ENCODE results near the gene NMRAL1.

The NMRAL1 gene

GRCh38 chr16:4501071-4501478 is 26.6 kb upstream of the NMRAL1 start:
- peaks cover 34% of the 10 kb centered on the region for H3K79me2 ChIP-seq (ENCODE audit: low read length)

DNA sequence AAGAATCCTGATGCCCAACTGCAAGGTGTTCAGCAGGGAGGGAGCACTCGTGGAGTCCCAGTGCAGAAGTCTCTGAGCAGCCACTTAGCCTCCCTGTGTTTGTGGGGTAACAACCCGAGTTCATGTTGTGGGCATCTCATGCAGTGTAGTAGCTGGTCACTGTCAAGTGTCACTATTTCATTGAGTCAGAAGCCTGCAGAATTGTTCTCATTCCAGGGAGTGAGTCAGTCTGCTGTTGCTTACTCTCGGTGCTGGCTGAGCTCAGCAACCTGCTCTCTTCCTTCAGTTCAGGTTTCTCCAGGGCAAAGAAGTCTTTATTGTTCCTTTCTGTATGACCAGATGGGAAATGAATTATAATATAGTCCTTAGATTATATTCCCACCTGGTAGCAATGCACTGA is 25.8 kb upstream of the NMRAL1 start:
- Histone ChIP-seq H3K79me2 (ENCODE audit: low read length) (peaks cover 36% of the 10 kb centered on the region), H4K20me1 (ENCODE audit: insufficient read depth, low read length) (peaks cover 16% of the 10 kb centered on the region; the same call in 1 of the 2 replicates), H2AFZ (ENCODE audit: low read depth, low read length) (no peak overlapping the region), H3K9me3 (ENCODE audit: insufficient read depth, low read length) (no peaks in the 10 kb centered on the region), H3K36me3 (replicated peaks; ENCODE audit: low read depth, low read length) (peaks cover 9% of the 10 kb centered on the region), H3K4me2 (ENCODE audit: low read length) (no peak overlapping the region), H3K4me1 (ENCODE audit: low read length) (peaks cover 6% of the 10 kb centered on the region), H3K27me3 (ENCODE audit: low read depth, low read length) (no peaks in the 10 kb centered on the region), H3K9ac (ENCODE audit: low read length) (no peak overlapping the region), H3K27ac (ENCODE audit: low read length) (no peak overlapping the region), H3K4me3 (ENCODE audit: low read length) (no peak overlapping the region)
- TF ChIP-seq, protein P1, sequence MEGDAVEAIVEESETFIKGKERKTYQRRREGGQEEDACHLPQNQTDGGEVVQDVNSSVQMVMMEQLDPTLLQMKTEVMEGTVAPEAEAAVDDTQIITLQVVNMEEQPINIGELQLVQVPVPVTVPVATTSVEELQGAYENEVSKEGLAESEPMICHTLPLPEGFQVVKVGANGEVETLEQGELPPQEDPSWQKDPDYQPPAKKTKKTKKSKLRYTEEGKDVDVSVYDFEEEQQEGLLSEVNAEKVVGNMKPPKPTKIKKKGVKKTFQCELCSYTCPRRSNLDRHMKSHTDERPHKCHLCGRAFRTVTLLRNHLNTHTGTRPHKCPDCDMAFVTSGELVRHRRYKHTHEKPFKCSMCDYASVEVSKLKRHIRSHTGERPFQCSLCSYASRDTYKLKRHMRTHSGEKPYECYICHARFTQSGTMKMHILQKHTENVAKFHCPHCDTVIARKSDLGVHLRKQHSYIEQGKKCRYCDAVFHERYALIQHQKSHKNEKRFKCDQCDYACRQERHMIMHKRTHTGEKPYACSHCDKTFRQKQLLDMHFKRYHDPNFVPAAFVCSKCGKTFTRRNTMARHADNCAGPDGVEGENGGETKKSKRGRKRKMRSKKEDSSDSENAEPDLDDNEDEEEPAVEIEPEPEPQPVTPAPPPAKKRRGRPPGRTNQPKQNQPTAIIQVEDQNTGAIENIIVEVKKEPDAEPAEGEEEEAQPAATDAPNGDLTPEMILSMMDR (IDR thresholded peaks at IDR 0.05; ENCODE audit: low read depth, low read length), result no peak
- no peak for TF ChIP-seq EZH2phosphoT487 (IDR thresholded peaks at IDR 0.05; ENCODE audit: low read depth)

More at GRCh38 chr16:4501071-4501478, 26.6 kb upstream of the NMRAL1 start:
- no peak overlapping the region for H3K4me3 ChIP-seq (ENCODE audit: low read length)
- H3K27me3 ChIP-seq (ENCODE audit: low read depth, low read length), result no peaks in the 10 kb centered on the region
- H3K4me2 ChIP-seq (ENCODE audit: low read length), result no peak overlapping the region
- peaks cover 16% of the 10 kb centered on the region; the same call in 1 of the 2 replicates for H4K20me1 ChIP-seq (ENCODE audit: insufficient read depth, low read length)
- H3K4me1 ChIP-seq (ENCODE audit: low read length), result peaks cover 14% of the 10 kb centered on the region
- H3K9me3 ChIP-seq (ENCODE audit: insufficient read depth, low read length), result no peaks in the 10 kb centered on the region
- peaks cover 10% of the 10 kb centered on the region for H3K36me3 ChIP-seq (replicated peaks; ENCODE audit: low read depth, low read length)
- H3K9ac ChIP-seq (ENCODE audit: low read length), result no peak overlapping the region
- no peak overlapping the region for H2AFZ ChIP-seq (ENCODE audit: low read depth, low read length)
- no peak for TF ChIP-seq EZH2phosphoT487 (IDR thresholded peaks at IDR 0.05; ENCODE audit: low read depth)
- TF ChIP-seq, protein P1 (IDR thresholded peaks at IDR 0.05; ENCODE audit: low read depth, low read length), result no peak
- no peak overlapping the region for H3K27ac ChIP-seq (ENCODE audit: low read length)

GRCh38 chr16:4499196-4499555 is 24.8 kb upstream of the NMRAL1 start:
- Histone ChIP-seq H3K4me3 (ENCODE audit: low read length) (no peak overlapping the region), H3K4me1 (ENCODE audit: low read length) (no peaks in the 10 kb centered on the region), H3K27me3 (ENCODE audit: low read depth, low read length) (no peaks in the 10 kb centered on the region), H3K79me2 (ENCODE audit: low read length) (peaks cover 44% of the 10 kb centered on the region), H4K20me1 (ENCODE audit: insufficient read depth, low read length) (peaks cover 22% of the 10 kb centered on the region; the same call in 1 of the 2 replicates), H3K27ac (ENCODE audit: low read length) (no peak overlapping the region), H3K36me3 (replicated peaks; ENCODE audit: low read depth, low read length) (peaks cover 9% of the 10 kb centered on the region), H3K4me2 (ENCODE audit: low read length) (no peak overlapping the region), H3K9me3 (ENCODE audit: insufficient read depth, low read length) (no peaks in the 10 kb centered on the region), H2AFZ (ENCODE audit: low read depth, low read length) (no peak overlapping the region), H3K9ac (ENCODE audit: low read length) (no peak overlapping the region)
- TF ChIP-seq, protein P1 (IDR thresholded peaks at IDR 0.05; ENCODE audit: low read depth, low read length), result no peak
- no peak for TF ChIP-seq EZH2phosphoT487 (IDR thresholded peaks at IDR 0.05; ENCODE audit: low read depth)

- H2AFZ ChIP-seq (ENCODE audit: low read depth, low read length), result no peak overlapping the region
- H3K4me3 ChIP-seq (ENCODE audit: low read length), result no peak overlapping the region
- H3K4me1 ChIP-seq (ENCODE audit: low read length), result no peaks in the 10 kb centered on the region
- peaks cover 40% of the 10 kb centered on the region for H3K79me2 ChIP-seq (ENCODE audit: low read length)
- peaks cover 9% of the 10 kb centered on the region for H3K36me3 ChIP-seq (replicated peaks; ENCODE audit: low read depth, low read length)
- H3K27ac ChIP-seq (ENCODE audit: low read length), result no peak overlapping the region
- H3K27me3 ChIP-seq (ENCODE audit: low read depth, low read length), result no peaks in the 10 kb centered on the region
- H4K20me1 ChIP-seq (ENCODE audit: insufficient read depth, low read length), result peaks cover 22% of the 10 kb centered on the region; the same call in 1 of the 2 replicates
- TF ChIP-seq, protein P1 (IDR thresholded peaks at IDR 0.05; ENCODE audit: low read depth, low read length), result no peak
- no peak for TF ChIP-seq EZH2phosphoT487 (IDR thresholded peaks at IDR 0.05; ENCODE audit: low read depth)
- no peak overlapping the region for H3K4me2 ChIP-seq (ENCODE audit: low read length)
- H3K9me3 ChIP-seq (ENCODE audit: insufficient read depth, low read length), result no peaks in the 10 kb centered on the region
- H3K9ac ChIP-seq (ENCODE audit: low read length), result no peak overlapping the region
Observed at GRCh38 chr16:4498546-4499195, 24.2 kb upstream of the NMRAL1 start.

All from OCI-LY3 (cell line).